Stomach (tissue), 9 donors: ENCODE measurements around the gene DESI1. TPM values are rescaled to one million over a fixed set of nuclear protein-coding genes. Genes with fewer than 3 reads are reported as not detected.

ENCODE experiments used
- DNase-seq, 2 donors: peaks; one replicate each; pipeline versions ENCODE4 v3.0.0 to v3.0.0-alpha.2; 2013 to 2019
- H3K27ac ChIP-seq, 5 donors: fragments of 200-600 bp in 4 of 5; sonication (generic) in 4 of 5; one replicate each; pipeline ENCODE4 v1.5.1; 2013 to 2019; ENCODE audit warnings: mild to moderate bottlenecking in 1 of 5, moderate library complexity in 1 of 5
- H3K27me3 ChIP-seq, 3 donors: fragments of 200-600 bp; sonication (generic); one replicate each; pipeline ENCODE4 v1.5.1; 2017 to 2019; ENCODE audit warnings: mixed run types in 1 of 3
- H3K36me3 ChIP-seq, 4 donors: fragments of 200-600 bp; sonication (generic); 1 replicate in 3 of 4; 2 replicates in 1 of 4; pipeline ENCODE4 v1.5.1; 2016 to 2019
- H3K4me1 ChIP-seq, 4 donors: fragments of 200-600 bp; sonication (generic); one replicate each; pipeline ENCODE4 v1.5.1; 2016 to 2019
- H3K4me3 ChIP-seq, 4 donors: fragments of 200-600 bp; sonication (generic) in 3 of 4; one replicate each; pipeline ENCODE4 v1.5.1; 2016 to 2019; ENCODE audit warnings: mild to moderate bottlenecking in 1 of 4
- H3K9me3 ChIP-seq, 4 donors: fragments of 200-600 bp; sonication (generic); one replicate each; pipeline ENCODE4 v1.5.1; 2016 to 2019
- EP300 ChIP-seq: sonication (generic); formaldehyde crosslinking; IDR thresholded peaks from one replicate; pipeline ENCODE4 v1.6.1; 2017; ENCODE audit warnings: antibody characterized with exemption
- POLR2A ChIP-seq, 4 donors: fragments of 450-650 bp; IDR thresholded peaks; one replicate each; pipeline ENCODE4 v1.6.1; 2016; ENCODE audit warnings: antibody characterized with exemption in 4 of 4, control low read depth in 2 of 4, mild to moderate bottlenecking in 1 of 4, moderate library complexity in 1 of 4
- POLR2AphosphoS5 ChIP-seq, 3 donors: sonication (generic); formaldehyde crosslinking; IDR thresholded peaks; one replicate each; pipeline ENCODE4 v1.6.1; 2016; ENCODE audit warnings: antibody characterized with exemption in 3 of 3
- WGBS, 5 donors: extraction: QIAGEN DNeasy Blood & Tissue Kit in 3 of 5; methylation state at CpG; one replicate each; pipeline versions ENCODE4 v1.1.5 to v1.1.7; 2013 to 2018; 5-methylcytosine and 5-hydroxymethylcytosine counted together
- intact Hi-C: fragments of 100-400 bp; cut with DNase I; formaldehyde crosslinking; loops from one replicate; pipeline ENCODE4 v1.15.1; 2023; ENCODE audit warnings: low total_unique reads
- polyA plus RNA-seq, 3 donors: library from polyadenylated mRNA; stranded (reverse); fragments of 200-250 nt; gene quantifications; one replicate each; pipeline ENCODE4 v1.2.3, GENCODE V29; 2013
- total RNA-seq, 5 donors: library from RNA; depleted of rRNA; stranded (reverse); fragments of >200 nt; gene quantifications; one replicate each; pipeline versions ENCODE4 v1.1.0 to v1.2.3, GENCODE V29; 2014 to 2016
- TF ChIP-seq, protein P1 (sequence below), 7 experiments: fragments of 450-650 bp in 4 of 7; fragments of 200-600 bp in 3 of 7; sonication (generic) in 3 of 7; IDR thresholded peaks; one replicate each; pipeline ENCODE4 v1.5.1; 2016 to 2019; ENCODE audit warnings: antibody characterized with exemption in 7 of 7, control low read depth in 2 of 7, mild to moderate bottlenecking in 1 of 7
- donor health status: healthy with polysubstance abuse.
- donor health status: Bipolar disorder and iron deficiency.
- donor health status: healthy.

The DESI1 gene
- total and polyA plus RNA-seq, 8 donors, result 10.4 to 39.7 (median 15.8) TPM

DNA sequence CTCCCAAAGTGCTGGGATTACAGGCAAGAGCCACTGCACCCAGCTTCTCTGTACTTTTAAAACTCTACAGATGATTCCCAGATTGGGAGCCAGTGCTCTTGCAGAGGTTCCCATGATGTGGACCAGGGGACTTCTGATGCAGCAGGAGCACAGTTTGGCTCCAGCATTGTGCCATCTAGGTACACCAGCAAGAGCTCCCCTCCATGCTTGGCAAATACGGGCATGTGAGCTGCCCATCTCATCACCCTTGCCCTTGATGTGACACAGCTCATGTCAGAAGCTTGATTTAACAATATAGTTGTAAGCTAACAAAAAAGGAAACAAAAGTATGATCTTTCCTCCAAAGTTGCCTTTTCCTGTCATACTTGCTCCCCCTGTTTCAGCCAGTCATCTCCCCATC is 39.1 kb upstream of the DESI1 start:
- peaks cover 93 to 100% (median 100%) of the 10 kb centered on the region in 4 donors for H3K36me3 ChIP-seq
- no peaks in the 10 kb centered on the region for H3K4me1 ChIP-seq
- WGBS, 5 donors, result 95 to 100% (median 95%) methylated on average over 1 of the region's 1 CpG
- H3K27me3 ChIP-seq, result no peaks in the 10 kb centered on the region
- TF ChIP-seq POLR2A (IDR thresholded peaks at IDR 0.05) (no peak), EP300 (no peak), POLR2AphosphoS5 (IDR thresholded peaks at IDR 0.05) (no peak)
- TF ChIP-seq, protein P1, sequence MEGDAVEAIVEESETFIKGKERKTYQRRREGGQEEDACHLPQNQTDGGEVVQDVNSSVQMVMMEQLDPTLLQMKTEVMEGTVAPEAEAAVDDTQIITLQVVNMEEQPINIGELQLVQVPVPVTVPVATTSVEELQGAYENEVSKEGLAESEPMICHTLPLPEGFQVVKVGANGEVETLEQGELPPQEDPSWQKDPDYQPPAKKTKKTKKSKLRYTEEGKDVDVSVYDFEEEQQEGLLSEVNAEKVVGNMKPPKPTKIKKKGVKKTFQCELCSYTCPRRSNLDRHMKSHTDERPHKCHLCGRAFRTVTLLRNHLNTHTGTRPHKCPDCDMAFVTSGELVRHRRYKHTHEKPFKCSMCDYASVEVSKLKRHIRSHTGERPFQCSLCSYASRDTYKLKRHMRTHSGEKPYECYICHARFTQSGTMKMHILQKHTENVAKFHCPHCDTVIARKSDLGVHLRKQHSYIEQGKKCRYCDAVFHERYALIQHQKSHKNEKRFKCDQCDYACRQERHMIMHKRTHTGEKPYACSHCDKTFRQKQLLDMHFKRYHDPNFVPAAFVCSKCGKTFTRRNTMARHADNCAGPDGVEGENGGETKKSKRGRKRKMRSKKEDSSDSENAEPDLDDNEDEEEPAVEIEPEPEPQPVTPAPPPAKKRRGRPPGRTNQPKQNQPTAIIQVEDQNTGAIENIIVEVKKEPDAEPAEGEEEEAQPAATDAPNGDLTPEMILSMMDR (IDR thresholded peaks at IDR 0.05), result no peak
- intact Hi-C loops, result no loop called here
- no peak overlapping the region for H3K27ac ChIP-seq
- DNase-seq, result no peak
- H3K4me3 ChIP-seq, result no peak overlapping the region
- H3K9me3 ChIP-seq, result no peaks in the 10 kb centered on the region

DNA sequence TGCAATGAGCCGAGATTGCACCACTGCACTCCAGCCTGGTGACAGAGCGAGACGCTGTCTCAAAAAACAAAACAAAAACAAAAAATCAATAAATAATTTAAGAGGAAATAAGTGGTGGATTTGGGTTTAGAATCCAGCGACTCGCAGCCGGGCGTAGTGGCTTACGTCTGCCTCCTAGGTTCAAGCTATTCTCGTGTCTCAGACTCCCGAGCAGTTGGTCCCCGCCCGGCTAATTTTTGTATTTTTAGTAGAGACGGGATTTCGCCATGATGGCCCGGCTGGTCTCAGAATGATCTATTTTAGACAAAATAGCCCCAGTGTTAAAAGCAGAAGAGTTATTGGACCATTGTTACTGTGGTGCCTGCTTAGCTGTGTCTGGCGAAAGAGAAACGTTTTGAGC is 38.0 kb upstream of the DESI1 start:
- TF ChIP-seq, protein P1 (IDR thresholded peaks at IDR 0.05), result no peak
- TF ChIP-seq EP300 (no peak), POLR2A (IDR thresholded peaks at IDR 0.05) (no peak), POLR2AphosphoS5 (IDR thresholded peaks at IDR 0.05) (no peak)
- Histone ChIP-seq H3K9me3 (no peaks in the 10 kb centered on the region), H3K36me3 (peaks cover 95 to 100% (median 100%) of the 10 kb centered on the region in 4 donors), H3K27me3 (no peaks in the 10 kb centered on the region), H3K27ac (no peak overlapping the region), H3K4me1 (peaks cover 0 to under 1% (median 0%) of the 10 kb centered on the region in 4 donors), H3K4me3 (no peak overlapping the region)
- 92 to 96% (median 95%) methylated on average over 17 of the region's 17 CpGs for WGBS, 5 donors
- intact Hi-C loops, result no loop called here
- no peak for DNase-seq

DNA sequence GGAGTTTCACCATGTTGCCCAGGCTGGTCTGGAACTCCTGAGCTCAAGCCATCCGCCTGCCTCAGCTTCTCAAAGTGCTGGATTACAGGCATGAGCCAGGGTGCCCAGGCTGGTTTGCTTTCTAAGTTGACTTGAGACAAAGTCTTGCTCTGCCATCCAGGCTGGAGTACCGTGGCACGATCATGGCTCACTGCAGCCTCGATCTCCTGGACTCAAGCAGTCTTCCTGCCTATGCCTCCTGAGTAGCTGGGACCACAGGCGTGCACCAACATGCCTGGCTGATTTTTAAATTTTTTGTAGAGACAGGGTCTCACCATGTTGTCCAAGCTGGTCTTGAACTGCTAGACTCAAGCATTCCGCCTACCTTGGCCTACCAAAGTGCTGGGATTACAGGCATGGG is 36.9 kb upstream of the DESI1 start:
- peaks cover 0 to 6% (median 0%) of the 10 kb centered on the region in 4 donors for H3K4me1 ChIP-seq
- 97 to 99% (median 98%) methylated on average over 6 of the region's 6 CpGs for WGBS, 5 donors
- TF ChIP-seq EP300 (no peak), POLR2A (IDR thresholded peaks at IDR 0.05) (no peak), POLR2AphosphoS5 (IDR thresholded peaks at IDR 0.05) (no peak)
- TF ChIP-seq, protein P1 (IDR thresholded peaks at IDR 0.05), result no peak
- H3K4me3 ChIP-seq, result no peak overlapping the region
- H3K27ac ChIP-seq, result no peak overlapping the region
- DNase-seq, result no peak
- H3K9me3 ChIP-seq, result no peaks in the 10 kb centered on the region
- peaks cover 96 to 100% (median 100%) of the 10 kb centered on the region in 4 donors for H3K36me3 ChIP-seq
- intact Hi-C loops, result no loop called here
- H3K27me3 ChIP-seq, result no peaks in the 10 kb centered on the region

DNA sequence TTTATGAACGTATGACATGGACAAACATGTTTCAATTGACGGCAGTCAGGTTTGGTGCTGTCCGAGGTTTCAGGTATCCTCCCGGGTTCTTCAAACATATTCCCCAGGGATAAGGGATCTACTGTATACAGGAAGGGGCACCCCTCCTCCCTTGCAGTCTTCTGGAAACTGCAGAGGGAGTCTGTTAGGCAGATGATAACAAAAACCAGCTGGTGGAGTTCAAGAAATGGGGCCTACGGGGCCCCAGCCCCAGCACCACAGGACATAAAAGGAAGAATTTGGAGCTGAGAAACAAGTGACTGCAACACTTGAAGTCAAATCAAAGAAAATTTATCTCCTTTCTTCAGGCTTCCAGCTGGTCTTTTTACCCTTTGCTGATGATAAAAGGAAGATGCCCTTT is 35.7 kb upstream of the DESI1 start:
- H3K4me3 ChIP-seq, result no peak overlapping the region
- DNase-seq, result peak in 1 of 2 donors; percentile 16
- intact Hi-C loops, result no loop called here
- no peak overlapping the region for H3K27ac ChIP-seq
- H3K36me3 ChIP-seq, result peaks cover 96 to 100% (median 100%) of the 10 kb centered on the region in 4 donors
- no peaks in the 10 kb centered on the region for H3K9me3 ChIP-seq
- TF ChIP-seq POLR2AphosphoS5 (IDR thresholded peaks at IDR 0.05), result no peak
- TF ChIP-seq, protein P1 (IDR thresholded peaks at IDR 0.05), result no peak
- TF ChIP-seq POLR2A (IDR thresholded peaks at IDR 0.05), result no peak
- TF ChIP-seq EP300, result no peak
- H3K4me1 ChIP-seq, result peaks cover 0 to 6% (median 0%) of the 10 kb centered on the region in 4 donors
- H3K27me3 ChIP-seq, result no peaks in the 10 kb centered on the region
- 56 to 69% (median 62%) methylated on average over 5 of the region's 5 CpGs for WGBS, 5 donors
